GM18870 (cell line): ENCODE measurements around the gene PRKAR2B.

ENCODE experiments used
- ATAC-seq: cut with Tn5 transposase; IDR thresholded peaks from one replicate; pipeline ENCODE4 v1.9.1; 2021; ENCODE audit warnings: moderate library complexity; ENCODE audit not compliant: unreplicated experiment

The PRKAR2B gene

DNA sequence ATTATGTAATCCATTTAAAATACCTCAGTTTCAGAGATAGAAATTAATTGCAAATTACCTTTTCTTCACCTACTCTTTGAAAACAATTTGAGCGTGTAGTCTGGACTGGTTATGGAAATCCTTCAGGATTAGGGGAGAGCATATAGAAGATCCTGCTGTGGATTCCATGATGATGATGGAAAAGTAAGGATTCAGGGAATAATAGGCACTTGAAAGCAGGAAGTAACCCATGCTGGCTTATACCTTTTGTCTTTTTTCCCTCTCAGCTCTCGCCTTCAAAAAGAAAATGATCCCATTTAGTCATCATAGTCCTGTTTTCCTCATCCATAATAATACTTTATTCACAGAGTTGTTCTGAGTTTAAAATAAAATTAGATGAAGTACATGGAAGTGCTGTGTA is 128.7 kb downstream of the PRKAR2B start:
- ATAC-seq: no peak

DNA sequence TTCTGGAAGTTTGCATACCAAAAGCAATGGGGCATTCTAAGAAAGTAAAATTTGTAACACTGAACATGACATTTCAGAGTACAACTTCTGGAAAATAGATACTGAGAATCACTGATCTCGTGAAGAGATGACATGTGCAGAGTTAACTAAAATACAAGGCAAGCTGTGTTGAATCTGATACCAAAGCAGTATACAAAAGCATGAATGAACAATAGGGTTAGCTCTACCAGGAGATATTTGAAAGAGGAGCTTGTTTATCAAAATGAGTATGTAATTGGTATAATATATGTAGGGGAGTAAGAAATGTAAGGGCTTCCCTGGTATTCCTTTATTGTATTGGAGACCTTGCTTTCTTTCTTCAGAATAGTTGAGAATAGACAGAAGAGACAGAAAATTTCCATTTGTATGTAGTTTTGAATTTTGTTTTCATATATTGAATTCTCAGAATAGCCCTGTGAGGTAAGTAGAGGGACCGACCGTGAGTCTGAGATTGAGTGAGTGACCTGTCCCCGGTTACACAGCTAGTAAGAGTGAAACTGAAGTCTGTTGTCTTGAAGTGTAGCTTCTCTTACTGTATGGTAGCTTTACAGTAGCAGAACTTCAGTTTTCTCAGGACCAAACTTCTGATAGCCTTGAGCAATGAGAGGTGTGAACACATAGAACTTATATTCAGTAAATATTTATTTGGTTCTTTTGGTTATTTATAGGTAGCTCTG is 129.3 kb downstream of the PRKAR2B start:
- peak; percentile 45 for ATAC-seq

- ATAC-seq: no peak
Observed at GRCh38 chr7:107179326-107180164, 135.0 kb downstream of the PRKAR2B start.

DNA sequence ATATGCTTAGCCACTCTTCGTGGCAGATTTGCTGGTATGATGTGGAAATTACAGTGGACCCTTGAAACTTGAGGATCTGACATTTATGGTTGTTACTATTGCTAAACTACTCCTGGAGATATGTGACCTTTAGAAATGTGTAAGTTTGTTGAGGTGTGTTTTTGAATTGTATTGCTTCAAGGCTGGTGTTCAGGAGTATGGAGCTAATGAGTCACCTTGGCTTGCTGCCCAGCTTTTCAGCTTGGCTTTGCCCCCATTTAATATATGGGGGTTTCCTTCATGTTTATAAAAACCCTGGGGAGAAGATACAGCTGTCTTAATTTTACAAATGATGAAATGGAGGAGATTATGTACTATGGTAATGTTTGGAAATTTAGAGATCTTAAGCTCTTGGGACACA is 135.9 kb downstream of the PRKAR2B start:
- ATAC-seq: no peak

- no peak for ATAC-seq
Observed at GRCh38 chr7:107181172-107181571, 136.7 kb downstream of the PRKAR2B start.

GRCh38 chr7:107185716-107186115 is 141.2 kb downstream of the PRKAR2B start:
- no peak for ATAC-seq

GRCh38 chr7:107186240-107186639 is 141.7 kb downstream of the PRKAR2B start:
- ATAC-seq: no peak

- ATAC-seq: no peak
Observed at GRCh38 chr7:107187774-107188173, 143.3 kb downstream of the PRKAR2B start.

- ATAC-seq: no peak
Observed at GRCh38 chr7:107190090-107190489, 145.6 kb downstream of the PRKAR2B start.

DNA sequence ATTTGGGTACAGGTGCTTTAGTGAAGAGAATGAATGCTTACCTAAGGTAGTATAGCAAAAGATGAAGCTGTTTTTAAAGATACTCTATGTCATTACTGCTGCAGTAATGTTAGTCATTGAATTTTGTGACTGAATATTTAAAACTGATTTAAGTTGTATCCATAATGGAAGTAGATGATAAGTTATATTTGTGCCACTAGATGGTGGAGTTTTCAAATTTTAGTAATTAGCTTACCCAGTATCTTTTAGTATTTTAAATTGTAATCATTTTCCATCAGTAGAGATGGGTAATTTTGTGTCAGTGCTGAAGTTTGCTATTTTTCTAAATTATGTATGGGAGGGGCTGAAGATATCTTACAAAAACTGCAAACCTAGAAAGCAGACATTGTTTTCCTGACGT is 149.5 kb downstream of the PRKAR2B start:
- no peak for ATAC-seq

DNA sequence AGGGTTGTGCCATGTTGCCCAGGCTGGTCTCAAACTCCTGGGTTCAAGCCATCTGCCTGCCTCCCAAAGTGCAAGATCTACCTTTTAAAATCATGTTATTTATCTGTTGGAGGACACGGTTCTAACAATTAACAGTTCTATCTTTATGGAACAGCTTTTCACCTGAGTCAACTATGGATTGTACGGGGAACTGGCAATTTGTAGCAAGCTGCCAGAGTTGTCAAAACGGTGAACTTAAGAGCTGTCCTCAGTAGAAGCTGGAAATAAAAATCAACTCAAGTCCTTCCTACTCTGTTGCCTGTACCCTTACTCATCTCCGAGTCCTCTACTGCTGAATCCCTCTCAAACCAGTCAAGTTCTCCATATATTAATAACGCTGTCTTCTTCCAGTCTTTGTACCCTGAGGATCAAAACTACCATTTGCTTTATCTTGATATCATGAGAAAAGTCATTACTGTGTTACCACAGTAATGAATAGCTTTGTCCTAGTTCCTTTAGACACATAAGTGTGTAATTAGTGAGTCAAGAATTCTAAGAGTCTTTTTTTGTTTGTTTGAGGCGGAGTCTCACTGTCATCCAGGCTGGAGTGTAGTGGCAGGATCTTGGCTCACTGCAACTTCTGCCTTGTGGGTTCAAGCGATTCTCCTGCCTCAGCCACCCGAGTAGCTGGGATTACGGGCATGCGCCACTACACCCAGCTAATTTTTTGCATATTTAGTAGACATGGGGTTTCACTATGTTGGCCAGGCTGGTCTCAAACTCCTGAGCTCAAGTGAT is 152.5 kb downstream of the PRKAR2B start:
- ATAC-seq: no peak

DNA sequence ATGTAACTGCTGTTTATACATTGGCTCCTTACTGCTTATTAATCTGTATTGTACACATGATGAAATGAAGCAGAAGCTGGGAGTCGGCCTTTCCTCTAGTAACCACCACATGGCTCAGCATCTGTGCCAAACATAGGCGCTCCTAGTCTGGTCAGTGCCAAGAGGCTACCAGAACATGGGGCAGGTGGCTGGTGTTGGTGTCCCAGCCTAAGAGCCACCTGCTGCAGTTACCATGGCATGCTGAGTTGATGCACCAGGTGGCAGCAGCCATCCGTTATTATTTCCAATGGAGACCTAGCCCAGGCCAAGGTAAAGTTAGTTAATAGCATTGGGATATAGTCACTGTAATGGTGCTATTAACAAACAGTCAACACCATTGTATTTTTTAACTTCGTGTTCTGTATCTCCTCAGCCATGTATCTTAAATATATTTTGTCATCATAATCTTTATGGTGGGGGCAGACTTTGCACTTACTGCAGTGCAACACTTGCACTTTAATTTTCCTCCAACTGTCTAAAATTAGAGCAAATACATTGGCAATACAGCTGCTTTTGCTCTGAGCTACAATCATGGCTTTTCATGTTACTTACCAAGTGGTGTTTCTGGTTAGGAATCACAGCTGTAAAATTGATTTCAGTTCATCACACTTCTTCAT is 157.4 kb downstream of the PRKAR2B start:
- no peak for ATAC-seq

DNA sequence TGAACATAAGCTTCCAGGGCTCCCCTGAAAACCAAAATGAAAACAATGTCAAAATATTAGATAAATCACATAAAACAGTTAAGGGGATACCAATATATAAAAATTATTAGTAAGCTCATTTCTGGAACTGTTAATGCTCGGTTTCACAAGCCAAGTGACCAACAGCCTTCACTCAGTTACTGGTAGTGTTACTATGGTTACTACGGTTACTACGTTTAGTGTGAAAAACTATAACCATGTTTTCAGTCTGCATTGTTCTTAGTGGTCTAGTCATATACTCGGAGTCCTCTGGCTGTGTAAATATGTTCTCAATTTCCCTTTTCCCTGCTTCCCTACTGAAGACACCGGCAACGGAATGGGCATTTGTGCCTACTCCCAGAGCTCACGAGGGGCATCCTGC is 159.1 kb downstream of the PRKAR2B start:
- no peak for ATAC-seq

DNA sequence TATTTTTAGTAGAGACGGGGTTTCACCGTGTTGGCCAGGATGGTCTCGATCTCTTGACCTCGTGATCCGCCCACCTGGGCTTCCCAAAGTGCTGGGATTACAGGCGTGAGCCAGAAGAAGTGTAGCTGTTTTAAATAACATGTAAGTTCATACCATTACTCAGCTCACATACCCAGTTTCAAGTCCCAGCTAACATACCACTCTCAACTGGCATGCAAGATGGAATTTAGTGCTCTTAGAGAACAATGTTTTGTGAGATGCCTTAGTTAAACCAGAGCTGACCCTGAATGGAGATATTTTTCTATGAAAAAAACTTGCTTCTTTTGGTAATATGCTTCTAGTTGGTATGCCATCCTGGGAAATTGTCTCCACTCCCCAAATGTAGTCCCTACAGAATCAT is 161.6 kb downstream of the PRKAR2B start:
- no peak for ATAC-seq

GRCh38 chr7:107206706-107207105 is 162.2 kb downstream of the PRKAR2B start:
- no peak for ATAC-seq

- no peak for ATAC-seq
Observed at GRCh38 chr7:107207459-107207858, 163.0 kb downstream of the PRKAR2B start.

GRCh38 chr7:107208024-107208521 is 163.6 kb downstream of the PRKAR2B start:
- ATAC-seq: no peak

GRCh38 chr7:107208563-107208962 is 164.1 kb downstream of the PRKAR2B start:
- no peak for ATAC-seq

DNA sequence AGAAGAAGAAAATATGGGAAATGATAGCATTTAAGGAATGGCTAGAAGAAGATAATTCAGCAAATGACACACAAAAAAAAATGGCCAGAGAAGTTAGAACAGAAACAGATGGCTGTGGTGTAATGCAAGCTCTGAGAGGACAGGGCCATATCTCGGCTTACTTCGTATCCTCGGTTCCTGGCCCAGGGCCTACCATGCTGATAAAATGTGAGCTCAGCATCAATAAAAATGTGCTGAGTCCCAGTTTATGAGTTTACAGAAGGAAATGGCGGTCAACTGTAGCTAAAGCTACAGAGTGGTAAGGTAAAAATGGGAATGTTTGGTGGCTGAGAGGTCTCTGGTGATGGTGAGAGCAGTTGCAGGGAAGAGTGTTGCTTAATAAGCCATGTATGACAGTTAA is 165.1 kb downstream of the PRKAR2B start:
- no peak for ATAC-seq

GRCh38 chr7:107210400-107210799 is 165.9 kb downstream of the PRKAR2B start:
- no peak for ATAC-seq
